ENCODE measurements around the gene GNA12.

- no peak for TF ChIP-seq CTCF (conservative IDR thresholded peaks at IDR 0.05)
- no peak for TF ChIP-seq ZFX (IDR thresholded peaks at IDR 0.05)
These were observed 24.1 kb downstream of the GNA12 start for GRCh38 chr7:2819954-2820397.
